PC-3 (cell line): ENCODE measurements around the gene TMEM178A. TPM values are rescaled to one million over a fixed set of nuclear protein-coding genes. Genes with fewer than 3 reads are reported as not detected.
A peak's percentile ranks its signal among the peaks of the same experiment; 100 is the strongest.

Experiments
- ATAC-seq: fragments of 200-7000 bp; cut with Tn5 transposase; 2 replicates; pipeline ENCODE4 v1.9.1; 2020; ENCODE audit warnings: mild to moderate bottlenecking, moderate library complexity
- BruUV-seq: library from RNA; stranded (reverse); fragments of 400-500 nt; replicated peaks from 2 replicates; lab custom pipeline; 2021; lab: Mats Ljungman, UMichigan
- CTCF ChIA-PET: fragments of 300-600 bp; sonication (Branson Sonifier 250); formaldehyde crosslinking; loops from one replicate; lab custom pipeline; 2022; ENCODE audit warnings: antibody characterized with exemption; lab: Charles Lee
- POLR2A ChIA-PET: fragments of 300-600 bp; sonication (Branson Sonifier 250); formaldehyde crosslinking; loops from one replicate; lab custom pipeline; 2022; ENCODE audit warnings: antibody characterized with exemption; ENCODE audit not compliant: unreplicated experiment; lab: Charles Lee
- DNase-seq: peaks from one replicate; pipeline ENCODE4 v3.0.0-alpha.2; 2015
- H2AFZ ChIP-seq: fragments of 300-600 bp; sonication (generic); 2 replicates; pipeline ENCODE4 v1.6.0; 2016; ENCODE audit warnings: antibody characterized with exemption, low read length
- H3F3A ChIP-seq: fragments of 300-600 bp; sonication (generic); one replicate; pipeline ENCODE4 v1.6.0; 2017; ENCODE audit warnings: antibody characterized with exemption, low read length, control low read depth, mild to moderate bottlenecking; ENCODE audit not compliant: unreplicated experiment
- H3K27ac ChIP-seq: fragments of 300-600 bp; sonication (generic); 2 replicates; pipeline ENCODE4 v1.5.1; 2016; ENCODE audit warnings: mild to moderate bottlenecking, low read length
- H3K27me3 ChIP-seq: fragments of 300-600 bp; sonication (generic); 2 replicates; pipeline ENCODE4 v1.6.1; 2016; ENCODE audit warnings: low read length, mixed read lengths
- H3K36me3 ChIP-seq: fragments of 300-600 bp; sonication (generic); 2 replicates; pipeline ENCODE4 v1.6.1; 2016; ENCODE audit warnings: low read depth, mixed run types, low read length, mixed read lengths
- H3K4me1 ChIP-seq: fragments of 300-600 bp; sonication (generic); 2 replicates; pipeline ENCODE4 v1.5.1; 2016; ENCODE audit warnings: low read length; ENCODE audit not compliant: insufficient read depth
- H3K4me2 ChIP-seq: fragments of 300-600 bp; sonication (generic); 2 replicates; pipeline ENCODE4 v1.6.0; 2016; ENCODE audit warnings: low read length
- H3K4me3 ChIP-seq: fragments of 300-600 bp; sonication (generic); 2 replicates; pipeline ENCODE4 v1.5.1; 2016; ENCODE audit warnings: mild to moderate bottlenecking, low read length, mixed read lengths
- H3K79me2 ChIP-seq: fragments of 300-600 bp; sonication (generic); 2 replicates; pipeline ENCODE4 v1.6.1; 2017; ENCODE audit warnings: low read length, mixed read lengths
- H3K9ac ChIP-seq: fragments of 300-600 bp; sonication (generic); 2 replicates; pipeline ENCODE4 v1.6.0; 2016; ENCODE audit warnings: mild to moderate bottlenecking, low read length
- H3K9me2 ChIP-seq: fragments of 300-600 bp; sonication (generic); replicated peaks from 2 replicates; pipeline ENCODE4 v1.6.1; 2016; ENCODE audit warnings: mixed run types, low read length, mixed read lengths
- H3K9me3 ChIP-seq: fragments of 300-600 bp; sonication (generic); 2 replicates; pipeline ENCODE4 v1.6.1; 2016; ENCODE audit warnings: low read length, mixed read lengths
- H4K20me1 ChIP-seq: fragments of 300-600 bp; sonication (generic); 2 replicates; pipeline ENCODE4 v1.6.1; 2016; ENCODE audit warnings: low read length, mixed read lengths
- CTCF ChIP-seq: fragments of 300-600 bp; sonication (generic); conservative IDR thresholded peaks from 2 replicates; pipeline ENCODE4 v1.5.1; 2017; ENCODE audit warnings: antibody characterized with exemption, low read depth, mild to moderate bottlenecking, low read length
- EZH2 ChIP-seq: fragments of 300-600 bp; sonication (generic); IDR thresholded peaks from one replicate; pipeline ENCODE4 v1.6.1; 2017; ENCODE audit warnings: antibody characterized with exemption, mild to moderate bottlenecking, low read length; ENCODE audit not compliant: unreplicated experiment
- EZH2phosphoT487 ChIP-seq: fragments of 300-600 bp; sonication (generic); IDR thresholded peaks from 2 replicates; pipeline ENCODE4 v1.6.1; 2018; ENCODE audit warnings: mild to moderate bottlenecking, antibody characterized with exemption, low read length, borderline replicate concordance
- intact Hi-C: fragments of 100-400 bp; cut with micrococcal nuclease; formaldehyde crosslinking; loops from 2 replicates; pipeline ENCODE4 v1.9.0; 2023
- total RNA-seq: library from RNA; depleted of rRNA; stranded (reverse); fragments of >200 nt; gene quantifications from 2 replicates; pipeline ENCODE4 v1.2.3, GENCODE V29; 2014

TMEM178A gene
- total RNA-seq, 1 experiment from 2014 or later: 0.33 TPM

GRCh38 chr2:39620067-39620466 lies 45.6 kb upstream of the TMEM178A start:
- peak overlapping the region; percentile 10; the same call in 1 of the 2 replicates for H3K4me3 ChIP-seq
- H3K9me3 ChIP-seq: no peaks in the 10 kb centered on the region
- no peaks in the 10 kb centered on the region for H3K9me2 ChIP-seq
- ChIA-PET POLR2A (interaction anchor here (0.6 kb wide), 1 partner anchor 51 kb away, joined by 4 read pairs; no protein-coding TSS in a partner anchor), CTCF (no interaction called here)
- peaks cover 16% of the 10 kb centered on the region for H3K4me1 ChIP-seq
- TF ChIP-seq CTCF (no peak), EZH2 (no peak)
- DNase-seq (peak; percentile 96), ATAC-seq (peak; percentile 82)
- H4K20me1 ChIP-seq: no peaks in the 10 kb centered on the region
- intact Hi-C loops: no loop called here
- no peaks in the 10 kb centered on the region for H3K36me3 ChIP-seq
- H3F3A ChIP-seq: no peaks in the 10 kb centered on the region
- no peak overlapping the region for H3K9ac ChIP-seq
- H3K79me2 ChIP-seq: no peaks in the 10 kb centered on the region
- 0 out of 2 replicates have a peak overlapping the region, but pooled peaks have one; percentile 7 for H2AFZ ChIP-seq
- H3K27me3 ChIP-seq: no peaks in the 10 kb centered on the region
- H3K27ac ChIP-seq: no peak overlapping the region
- H3K4me2 ChIP-seq: peak overlapping the region; percentile 39
- no TSS peak for BruUV-seq

DNA sequence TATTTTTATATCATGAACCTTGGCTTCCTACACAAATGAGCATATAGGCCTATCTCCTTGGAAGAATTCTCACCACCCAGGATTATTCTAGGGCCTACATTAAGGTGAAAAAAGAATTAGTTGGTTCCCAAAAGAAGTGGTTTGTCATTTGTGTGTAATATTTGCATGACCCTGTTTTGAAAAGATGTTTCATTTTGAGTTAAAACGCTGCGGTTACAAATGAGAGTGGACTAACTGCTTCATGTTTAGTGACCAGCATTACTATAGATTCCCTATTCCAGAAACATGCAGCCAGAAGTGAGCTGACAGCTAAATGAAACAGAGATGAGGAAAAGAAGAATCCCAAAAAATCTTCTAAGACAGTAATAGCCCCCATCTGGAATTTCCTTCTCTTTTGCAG lies 44.1 kb upstream of the TMEM178A start:
- ATAC-seq: no peak
- no peak overlapping the region for H2AFZ ChIP-seq

GRCh38 chr2:39622860-39623259 lies 42.9 kb upstream of the TMEM178A start:
- Histone ChIP-seq H3K9me3 (no peaks in the 10 kb centered on the region), H3K4me3 (no peak overlapping the region), H3K36me3 (no peaks in the 10 kb centered on the region), H3K27me3 (no peaks in the 10 kb centered on the region), H2AFZ (no peak overlapping the region), H3F3A (no peaks in the 10 kb centered on the region), H4K20me1 (no peaks in the 10 kb centered on the region), H3K9ac (no peak overlapping the region), H3K9me2 (no peaks in the 10 kb centered on the region), H3K79me2 (no peaks in the 10 kb centered on the region), H3K4me1 (peaks cover 27% of the 10 kb centered on the region), H3K27ac (no peak overlapping the region), H3K4me2 (no peak overlapping the region)
- ATAC-seq (no peak), DNase-seq (no peak)
- no TSS peak for BruUV-seq
- intact Hi-C loops: no loop called here
- ChIA-PET CTCF (no interaction called here), POLR2A (no interaction called here)
- no peak for TF ChIP-seq EZH2phosphoT487
- TF ChIP-seq CTCF: no peak

More for the DNA sequence above, 44.1 kb upstream of the TMEM178A start:
- H3K4me3 ChIP-seq: no peak overlapping the region
- no peak overlapping the region for H3K27ac ChIP-seq
- no peak overlapping the region for H3K4me2 ChIP-seq
- H3K9me2 ChIP-seq: no peaks in the 10 kb centered on the region
- H3K9ac ChIP-seq: no peak overlapping the region
- BruUV-seq: no TSS peak
- ChIA-PET CTCF (interaction anchor here (0.6 kb wide), 1 partner anchor 28 kb away, joined by 5 read pairs; no protein-coding TSS in a partner anchor), POLR2A (no interaction called here)
- no peaks in the 10 kb centered on the region for H3K9me3 ChIP-seq
- no peaks in the 10 kb centered on the region for H3K36me3 ChIP-seq
- H3F3A ChIP-seq: no peaks in the 10 kb centered on the region
- H4K20me1 ChIP-seq: no peaks in the 10 kb centered on the region
- TF ChIP-seq EZH2phosphoT487 (no peak), EZH2 (no peak), CTCF (no peak)
- intact Hi-C loops: no loop called here
- no peaks in the 10 kb centered on the region for H3K27me3 ChIP-seq
- DNase-seq: no peak
- H3K79me2 ChIP-seq: no peaks in the 10 kb centered on the region
- H3K4me1 ChIP-seq: peaks cover 27% of the 10 kb centered on the region
